WERI-Rb-1 (cell line): Measurements from ENCODE around the gene IFNAR2.
"Not testable (repeated sequence)": the region's sequence is repeated elsewhere in the genome, so short reads cannot be mapped to it uniquely, and the experiment has no call there.

Experiments
- DNase-seq: peaks from one replicate; pipeline ENCODE4 v3.0.0-alpha.2; 2020
- H3K27ac ChIP-seq: fragments of 250-450 bp; sonication (Bioruptor Pico); 2 replicates; pipeline ENCODE4 v1.5.1; 2020; ENCODE audit warnings: mild to moderate bottlenecking, moderate library complexity
- H3K27me3 ChIP-seq: fragments of 250-450 bp; sonication (Bioruptor Pico); 2 replicates; pipeline ENCODE4 v1.5.1; 2021; ENCODE audit warnings: mild to moderate bottlenecking, low read depth, moderate library complexity; ENCODE audit not compliant: insufficient read depth, severe bottlenecking
- H3K36me3 ChIP-seq: fragments of 250-450 bp; sonication (Bioruptor Pico); 2 replicates; pipeline ENCODE4 v1.5.1; 2020; ENCODE audit warnings: mild to moderate bottlenecking, moderate library complexity
- H3K4me3 ChIP-seq: 2 replicates; pipeline ENCODE4 v1.5.1; 2011; ENCODE audit warnings: low read depth, mild to moderate bottlenecking, control low read depth, low read length
- H3K9me3 ChIP-seq: fragments of 250-450 bp; sonication (Bioruptor Pico); 2 replicates; pipeline ENCODE4 v1.5.1; 2021; ENCODE audit warnings: mild to moderate bottlenecking, moderate library complexity; ENCODE audit not compliant: severe bottlenecking
- TF ChIP-seq, protein P1 (sequence below): IDR thresholded peaks from 2 replicates; pipeline ENCODE4 v1.5.1; 2011; ENCODE audit warnings: low read depth, mild to moderate bottlenecking, control low read depth, inconsistent platforms, low read length

IFNAR2 gene

DNA sequence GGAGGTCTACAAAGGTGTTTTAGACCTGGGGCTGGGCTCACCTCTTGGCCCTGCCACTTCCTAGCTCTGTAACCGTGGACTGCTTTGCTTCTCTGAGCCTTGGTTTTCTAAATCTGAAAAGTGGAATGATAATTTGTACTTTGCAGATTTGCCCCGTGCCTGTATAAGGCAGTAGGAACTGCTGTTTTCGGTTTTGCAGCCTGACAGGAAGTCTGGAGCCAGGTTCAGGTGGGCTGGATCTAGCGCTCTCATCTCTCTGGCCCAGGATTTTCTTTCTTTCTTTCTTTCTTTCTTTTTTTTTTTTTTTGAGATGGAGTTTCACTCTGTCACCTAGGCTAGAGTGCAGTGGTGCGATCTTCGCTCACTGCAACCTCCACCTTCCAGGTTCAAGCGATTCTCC is 17.2 kb downstream of the IFNAR2 start:
- Histone ChIP-seq H3K27me3 (no peaks in the 10 kb centered on the region), H3K27ac (no peak overlapping the region), H3K4me3 (no peak overlapping the region), H3K9me3 (no peaks in the 10 kb centered on the region), H3K36me3 (peaks cover 80% of the 10 kb centered on the region)
- TF ChIP-seq, protein P1, sequence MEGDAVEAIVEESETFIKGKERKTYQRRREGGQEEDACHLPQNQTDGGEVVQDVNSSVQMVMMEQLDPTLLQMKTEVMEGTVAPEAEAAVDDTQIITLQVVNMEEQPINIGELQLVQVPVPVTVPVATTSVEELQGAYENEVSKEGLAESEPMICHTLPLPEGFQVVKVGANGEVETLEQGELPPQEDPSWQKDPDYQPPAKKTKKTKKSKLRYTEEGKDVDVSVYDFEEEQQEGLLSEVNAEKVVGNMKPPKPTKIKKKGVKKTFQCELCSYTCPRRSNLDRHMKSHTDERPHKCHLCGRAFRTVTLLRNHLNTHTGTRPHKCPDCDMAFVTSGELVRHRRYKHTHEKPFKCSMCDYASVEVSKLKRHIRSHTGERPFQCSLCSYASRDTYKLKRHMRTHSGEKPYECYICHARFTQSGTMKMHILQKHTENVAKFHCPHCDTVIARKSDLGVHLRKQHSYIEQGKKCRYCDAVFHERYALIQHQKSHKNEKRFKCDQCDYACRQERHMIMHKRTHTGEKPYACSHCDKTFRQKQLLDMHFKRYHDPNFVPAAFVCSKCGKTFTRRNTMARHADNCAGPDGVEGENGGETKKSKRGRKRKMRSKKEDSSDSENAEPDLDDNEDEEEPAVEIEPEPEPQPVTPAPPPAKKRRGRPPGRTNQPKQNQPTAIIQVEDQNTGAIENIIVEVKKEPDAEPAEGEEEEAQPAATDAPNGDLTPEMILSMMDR = no peak
- DNase-seq = no peak

DNA sequence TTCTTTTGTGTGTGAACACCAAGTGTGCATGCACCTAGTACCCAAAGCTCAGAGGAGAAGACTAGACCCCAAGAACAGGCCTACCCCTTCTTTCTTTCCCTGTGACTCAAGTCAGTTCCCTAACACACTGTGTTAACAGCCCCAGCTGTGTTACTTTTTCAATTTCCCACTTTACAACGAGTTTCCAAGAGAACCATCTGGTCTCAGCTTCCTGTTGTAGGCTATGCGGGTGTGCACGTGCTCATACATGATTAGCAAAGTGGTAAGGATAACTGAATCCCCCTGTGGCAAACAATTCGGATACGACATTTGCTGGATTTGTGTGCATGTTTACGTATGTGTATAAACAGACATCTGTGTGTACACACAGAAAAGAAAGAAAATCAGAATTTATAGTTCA is 17.9 kb downstream of the IFNAR2 start:
- Histone ChIP-seq H3K4me3 (no peak overlapping the region), H3K9me3 (no peaks in the 10 kb centered on the region), H3K27ac (no peak overlapping the region), H3K36me3 (peaks cover 81% of the 10 kb centered on the region), H3K27me3 (no peaks in the 10 kb centered on the region)
- DNase-seq = no peak
- TF ChIP-seq, protein P1 = no peak

GRCh38 chr21:33249331-33250002 is 19.7 kb downstream of the IFNAR2 start:
- H3K27me3 ChIP-seq = no peaks in the 10 kb centered on the region
- TF ChIP-seq, protein P1 = no peak
- H3K4me3 ChIP-seq = peak overlapping the region; percentile 11
- H3K9me3 ChIP-seq = no peaks in the 10 kb centered on the region
- DNase-seq = peak; percentile 35
- peaks cover 88% of the 10 kb centered on the region for H3K36me3 ChIP-seq
- H3K27ac ChIP-seq = peak overlapping the region; percentile 61

DNA sequence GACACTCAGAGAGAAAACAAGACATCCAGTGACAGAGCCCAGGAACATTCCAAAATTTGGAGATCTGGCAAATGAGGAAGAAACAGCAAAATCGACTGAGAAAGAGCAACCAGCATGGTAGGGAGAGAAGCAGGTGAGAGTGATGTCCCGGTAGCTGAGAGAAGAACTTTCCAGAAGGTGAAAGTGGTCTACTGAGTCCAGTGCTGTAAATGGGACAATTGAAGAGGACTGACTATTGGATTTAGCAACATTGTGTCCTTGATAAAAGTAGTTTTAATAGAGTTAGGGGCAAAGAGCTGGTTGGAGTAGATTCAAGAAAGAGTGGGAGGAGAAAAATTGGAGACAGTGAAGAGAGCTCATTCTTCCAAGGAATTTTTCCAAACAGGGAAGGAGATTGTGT is 21.4 kb downstream of the IFNAR2 start:
- no peaks in the 10 kb centered on the region for H3K9me3 ChIP-seq
- no peaks in the 10 kb centered on the region for H3K27me3 ChIP-seq
- no peak overlapping the region for H3K27ac ChIP-seq
- no peak for DNase-seq
- TF ChIP-seq, protein P1 = no peak
- H3K36me3 ChIP-seq = peaks cover 89% of the 10 kb centered on the region
- no peak overlapping the region for H3K4me3 ChIP-seq

GRCh38 chr21:33253382-33253781 is 23.6 kb downstream of the IFNAR2 start:
- H3K36me3 ChIP-seq = peaks cover 90% of the 10 kb centered on the region
- H3K4me3 ChIP-seq, H3K9me3 ChIP-seq, H3K27me3 ChIP-seq, H3K27ac ChIP-seq, DNase-seq: not testable (repeated sequence)

- Histone ChIP-seq H3K27me3 (no peaks in the 10 kb centered on the region), H3K4me3 (no peak overlapping the region), H3K27ac (no peak overlapping the region), H3K9me3 (no peaks in the 10 kb centered on the region), H3K36me3 (peaks cover 84% of the 10 kb centered on the region)
- no peak for DNase-seq
- TF ChIP-seq, protein P1 = no peak
Measured at GRCh38 chr21:33254766-33255165, 25.0 kb downstream of the IFNAR2 start.
